HPDE6-E6E7 (cell line): ENCODE measurements around the gene ING2.
"Not testable (repeated sequence)": the region's sequence is repeated elsewhere in the genome, so short reads cannot be mapped to it uniquely, and the experiment has no call there.

ENCODE experiments used
- DNase-seq: peaks from one replicate; pipeline ENCODE4 v3.0.0; 2011; ENCODE audit warnings: missing footprints; ENCODE audit errors: extremely low spot score

Gene ING2

GRCh38 chr4:183548306-183548705 lies 43.4 kb downstream of the ING2 start:
- no peak for DNase-seq

GRCh38 chr4:183550345-183551093 lies 45.7 kb downstream of the ING2 start:
- DNase-seq: no peak

DNA sequence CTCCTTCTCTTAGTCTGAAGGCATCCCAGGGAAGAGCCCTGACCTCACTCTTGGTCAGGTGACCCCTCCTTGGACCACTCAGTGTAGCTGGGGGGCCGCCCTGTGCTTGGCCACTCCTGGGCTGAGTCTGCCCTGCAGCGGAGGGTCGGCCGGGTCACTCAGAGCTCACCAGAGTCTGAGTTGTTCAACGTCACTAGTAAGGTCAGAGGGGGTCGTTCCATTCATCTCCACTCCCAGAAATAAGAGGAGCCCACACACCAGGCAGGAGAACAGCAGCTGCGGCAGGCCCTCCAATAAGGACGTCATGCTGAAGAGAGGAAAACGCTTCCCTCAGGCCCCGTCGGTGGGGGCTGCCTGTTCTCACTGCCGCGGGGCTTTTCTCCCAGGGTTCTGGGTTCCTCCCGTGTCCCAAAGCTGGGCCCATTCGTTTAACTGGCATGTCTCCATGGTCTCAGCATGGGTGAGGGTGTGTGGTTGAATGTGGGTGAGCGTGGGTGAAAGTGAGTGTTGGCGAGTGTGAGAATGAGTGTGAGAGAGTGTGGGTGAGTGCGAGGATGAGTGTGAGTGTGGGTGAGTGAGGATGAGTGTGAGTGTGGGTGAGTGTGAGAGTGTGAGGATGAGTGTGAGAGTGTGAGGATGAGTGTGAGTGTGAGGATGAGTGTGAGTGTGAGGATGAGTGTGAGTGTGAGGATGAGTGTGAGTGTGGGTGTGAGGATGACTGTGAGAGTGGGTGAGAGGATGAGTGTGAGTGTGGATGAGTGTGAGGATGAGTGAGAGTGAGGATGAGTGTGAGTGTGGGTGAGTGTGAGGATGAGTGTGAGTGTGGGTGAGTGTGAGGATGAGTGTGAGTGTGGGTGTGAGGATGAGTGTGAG lies 47.7 kb downstream of the ING2 start:
- no peak for DNase-seq

DNA sequence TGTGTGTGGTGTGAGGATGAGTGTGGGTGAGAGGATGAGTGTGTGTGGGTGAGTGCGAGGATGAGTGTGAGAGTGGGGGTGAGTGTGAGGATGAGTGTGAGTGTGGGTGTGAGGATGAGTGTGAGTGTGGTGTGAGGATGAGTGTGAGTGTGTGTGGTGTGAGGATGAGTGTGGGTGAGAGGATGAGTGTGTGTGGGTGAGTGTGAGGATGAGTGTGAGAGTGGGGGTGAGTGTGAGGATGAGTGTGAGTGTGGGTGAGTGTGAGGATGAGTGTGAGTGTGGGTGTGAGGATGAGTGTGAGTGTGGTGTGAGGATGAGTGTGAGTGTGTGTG lies 48.3 kb downstream of the ING2 start:
- DNase-seq: not testable (repeated sequence)

GRCh38 chr4:183553601-183554345 lies 48.9 kb downstream of the ING2 start:
- DNase-seq: no peak

- DNase-seq: no peak
Observed at GRCh38 chr4:183554346-183554686, 49.5 kb downstream of the ING2 start.

GRCh38 chr4:183554878-183555585 lies 50.2 kb downstream of the ING2 start:
- no peak for DNase-seq

DNA sequence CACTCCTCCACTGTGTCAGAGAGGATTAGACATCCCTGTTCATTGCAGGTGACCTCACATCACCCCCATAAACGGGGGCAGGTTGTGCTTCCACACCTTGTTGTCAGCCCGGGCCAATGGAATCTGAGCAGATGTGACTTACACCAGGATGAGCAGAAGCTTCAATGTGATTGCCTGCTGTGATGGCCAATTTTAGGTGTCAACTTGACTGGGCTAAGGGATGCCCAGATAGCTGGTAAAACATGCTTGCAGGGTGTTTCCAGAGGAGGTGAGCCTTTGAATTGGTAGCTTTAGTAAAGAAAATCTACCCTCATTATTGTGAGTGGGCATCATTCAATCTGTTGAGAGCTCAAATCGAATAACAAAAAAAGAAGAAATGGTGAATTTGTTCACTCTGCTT lies 52.1 kb downstream of the ING2 start:
- no peak for DNase-seq

DNA sequence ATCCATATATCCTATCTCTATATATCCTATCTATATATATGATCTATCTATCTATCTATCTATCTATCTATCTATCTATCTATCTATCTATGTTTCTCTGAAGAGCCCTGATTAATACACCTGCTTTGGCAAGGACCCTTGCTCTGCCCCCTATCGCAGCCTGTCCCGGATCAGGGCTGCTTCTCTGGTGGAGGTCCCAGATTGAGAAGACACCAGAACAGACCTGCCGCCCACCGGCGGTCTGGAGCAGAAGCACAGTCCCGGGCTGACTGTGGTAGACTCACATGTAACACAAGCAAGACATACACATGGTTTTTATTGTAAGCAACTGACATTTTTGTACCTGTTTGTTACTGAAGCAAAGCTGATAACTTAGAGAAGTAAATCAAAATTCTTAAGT lies 52.8 kb downstream of the ING2 start:
- DNase-seq: no peak

DNA sequence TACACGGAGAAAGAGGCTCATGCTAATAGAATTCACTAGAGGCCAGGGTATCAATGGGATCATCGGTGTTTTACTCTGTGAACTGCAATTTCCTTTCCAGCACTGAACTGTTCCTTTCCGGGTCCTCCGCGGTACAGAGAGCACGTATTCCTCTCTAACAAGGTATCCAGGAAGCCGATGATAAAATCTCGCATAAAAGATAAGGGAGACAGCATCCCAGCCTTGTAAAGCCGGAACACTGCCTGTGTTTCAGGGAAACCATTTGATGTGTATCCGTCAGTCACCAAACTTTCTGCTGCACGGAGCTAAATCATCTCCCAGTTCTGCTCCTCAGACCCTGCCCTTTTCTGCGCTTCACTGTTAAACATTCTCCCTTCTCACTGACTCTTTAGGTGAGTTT lies 54.0 kb downstream of the ING2 start:
- no peak for DNase-seq

DNA sequence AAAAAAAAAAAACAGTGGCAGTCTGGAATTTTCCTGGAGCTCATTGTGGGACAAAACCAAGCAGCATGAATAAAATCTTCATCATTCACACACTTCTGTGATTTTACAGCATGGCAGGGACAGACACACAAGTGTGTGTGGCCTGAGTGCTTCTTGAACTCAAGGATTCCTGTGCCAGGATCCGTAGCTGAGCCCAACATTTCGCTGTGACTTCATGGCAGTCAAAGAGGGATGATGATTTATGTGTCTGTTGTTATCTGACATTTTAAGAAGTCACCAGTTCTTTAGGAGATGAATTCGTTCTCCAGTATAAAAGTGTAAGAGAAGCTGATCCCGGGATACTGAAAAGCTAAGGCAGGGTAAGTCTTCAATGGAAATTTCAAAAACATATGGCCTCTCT lies 57.0 kb downstream of the ING2 start:
- DNase-seq: no peak
